NCI-H2029 (cell line): Measurements from ENCODE around the gene ATP13A5.

Experiments
- DNase-seq: peaks from one replicate; lab custom pipeline; 2025; lab: John Stamatoyannopoulos, UW

Gene ATP13A5, protein sequence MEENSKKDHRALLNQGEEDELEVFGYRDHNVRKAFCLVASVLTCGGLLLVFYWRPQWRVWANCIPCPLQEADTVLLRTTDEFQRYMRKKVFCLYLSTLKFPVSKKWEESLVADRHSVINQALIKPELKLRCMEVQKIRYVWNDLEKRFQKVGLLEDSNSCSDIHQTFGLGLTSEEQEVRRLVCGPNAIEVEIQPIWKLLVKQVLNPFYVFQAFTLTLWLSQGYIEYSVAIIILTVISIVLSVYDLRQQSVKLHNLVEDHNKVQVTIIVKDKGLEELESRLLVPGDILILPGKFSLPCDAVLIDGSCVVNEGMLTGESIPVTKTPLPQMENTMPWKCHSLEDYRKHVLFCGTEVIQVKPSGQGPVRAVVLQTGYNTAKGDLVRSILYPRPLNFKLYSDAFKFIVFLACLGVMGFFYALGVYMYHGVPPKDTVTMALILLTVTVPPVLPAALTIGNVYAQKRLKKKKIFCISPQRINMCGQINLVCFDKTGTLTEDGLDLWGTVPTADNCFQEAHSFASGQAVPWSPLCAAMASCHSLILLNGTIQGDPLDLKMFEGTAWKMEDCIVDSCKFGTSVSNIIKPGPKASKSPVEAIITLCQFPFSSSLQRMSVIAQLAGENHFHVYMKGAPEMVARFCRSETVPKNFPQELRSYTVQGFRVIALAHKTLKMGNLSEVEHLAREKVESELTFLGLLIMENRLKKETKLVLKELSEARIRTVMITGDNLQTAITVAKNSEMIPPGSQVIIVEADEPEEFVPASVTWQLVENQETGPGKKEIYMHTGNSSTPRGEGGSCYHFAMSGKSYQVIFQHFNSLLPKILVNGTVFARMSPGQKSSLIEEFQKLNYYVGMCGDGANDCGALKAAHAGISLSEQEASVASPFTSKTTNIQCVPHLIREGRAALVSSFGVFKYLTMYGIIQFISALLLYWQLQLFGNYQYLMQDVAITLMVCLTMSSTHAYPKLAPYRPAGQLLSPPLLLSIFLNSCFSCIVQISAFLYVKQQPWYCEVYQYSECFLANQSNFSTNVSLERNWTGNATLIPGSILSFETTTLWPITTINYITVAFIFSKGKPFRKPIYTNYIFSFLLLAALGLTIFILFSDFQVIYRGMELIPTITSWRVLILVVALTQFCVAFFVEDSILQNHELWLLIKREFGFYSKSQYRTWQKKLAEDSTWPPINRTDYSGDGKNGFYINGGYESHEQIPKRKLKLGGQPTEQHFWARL

DNA sequence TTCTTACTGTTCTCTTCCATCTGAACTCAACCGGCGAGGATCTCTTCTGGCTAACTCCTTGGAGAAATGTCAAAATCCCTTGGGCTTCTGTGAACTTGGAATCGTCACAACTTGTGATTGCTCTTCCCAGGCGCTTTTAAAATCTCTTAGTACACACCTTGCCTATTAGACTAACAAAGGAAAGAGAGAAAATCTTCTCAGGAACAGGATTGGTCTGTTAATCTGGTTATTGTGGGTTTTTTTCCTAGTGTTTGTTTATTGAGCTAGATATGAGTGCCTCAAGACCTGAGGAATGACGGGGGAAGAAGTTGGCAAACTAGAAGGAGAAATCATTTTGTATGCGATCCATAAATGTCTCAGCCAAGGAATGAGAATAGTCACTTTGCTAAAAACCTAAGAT lies at the start of gene ATP13A5:
ATP13A5 (minus strand) TSS at position 48 of the 400 bp plus-strand sequence; CDS start at position 20, 28 bp downstream.
- DNase-seq: no peak

DNA sequence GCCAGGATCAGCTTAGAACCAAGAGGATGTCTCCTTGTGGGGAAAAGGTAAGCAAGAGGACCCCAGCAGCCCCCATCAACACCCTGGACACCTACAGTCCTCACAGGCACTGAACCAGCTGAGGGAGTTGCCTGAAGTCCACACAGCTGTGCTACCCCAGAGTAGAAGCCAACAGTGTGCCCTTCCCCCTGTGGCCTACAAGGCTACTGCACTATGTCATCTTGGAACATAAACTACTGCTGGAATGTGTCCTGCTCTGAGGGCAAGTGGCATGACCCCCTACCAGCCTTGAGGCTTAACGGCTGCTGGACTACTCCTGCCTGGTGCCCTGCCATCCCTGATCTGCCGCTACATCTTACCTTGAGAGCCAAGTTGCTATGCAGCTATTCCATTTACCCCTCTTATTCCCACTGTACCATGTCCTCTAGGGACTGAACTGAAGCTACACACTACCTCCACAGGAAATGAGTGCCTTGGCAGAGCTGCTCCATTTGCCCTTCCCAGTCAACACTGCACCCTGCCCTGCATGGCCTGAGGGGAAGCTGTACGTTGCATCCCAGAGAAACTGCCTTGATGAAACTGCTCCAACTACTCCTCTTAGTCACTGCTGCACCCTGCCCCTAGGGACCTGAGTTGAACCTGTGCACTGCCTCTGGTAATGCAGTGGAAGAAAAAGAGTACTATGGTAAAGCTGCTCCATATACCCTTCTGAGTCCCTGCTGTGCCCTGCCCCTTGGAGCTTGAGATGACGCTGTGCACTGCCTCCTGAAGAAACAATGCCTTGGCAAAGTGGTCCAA lies 40.2 kb upstream of the ATP13A5 start:
- DNase-seq: no peak

DNA sequence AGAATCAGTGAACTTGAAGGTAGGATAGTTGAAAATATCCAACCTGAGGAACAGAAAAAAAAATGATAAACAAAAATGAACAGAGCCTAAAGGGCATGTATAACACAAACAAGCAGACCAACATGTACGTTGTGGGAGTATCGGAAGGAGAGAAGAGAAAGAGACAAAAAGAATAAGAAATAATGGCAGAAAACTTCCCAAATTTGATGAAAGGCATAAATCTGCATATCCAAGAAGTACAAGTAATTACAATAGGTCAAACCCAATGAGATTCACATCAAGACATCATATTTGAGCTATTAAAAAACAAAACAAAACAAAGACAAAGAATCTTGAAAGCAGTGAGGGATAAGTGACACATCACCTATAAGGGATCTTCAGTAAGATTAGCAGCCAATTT lies 38.1 kb upstream of the ATP13A5 start:
- DNase-seq: no peak

DNA sequence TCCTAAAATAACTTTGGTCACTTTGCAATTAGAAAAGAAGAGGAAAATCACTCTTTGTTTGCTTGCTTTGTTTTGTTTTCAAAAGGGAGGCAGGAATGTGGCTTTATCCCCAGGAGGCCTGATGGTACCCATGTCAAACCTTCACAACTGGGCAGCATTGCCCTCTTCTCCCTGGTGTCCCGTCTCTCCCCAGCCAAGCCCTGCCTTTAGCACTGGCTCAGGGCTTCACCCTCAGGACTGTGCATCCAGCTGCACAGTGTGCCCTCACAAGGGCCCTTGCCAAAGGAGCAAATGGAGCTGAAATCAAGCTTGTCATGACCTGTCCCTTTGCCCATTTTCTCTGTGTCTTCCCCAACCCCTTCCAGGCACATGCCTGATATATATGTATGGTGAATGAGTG lies 29.1 kb upstream of the ATP13A5 start:
- no peak for DNase-seq

DNA sequence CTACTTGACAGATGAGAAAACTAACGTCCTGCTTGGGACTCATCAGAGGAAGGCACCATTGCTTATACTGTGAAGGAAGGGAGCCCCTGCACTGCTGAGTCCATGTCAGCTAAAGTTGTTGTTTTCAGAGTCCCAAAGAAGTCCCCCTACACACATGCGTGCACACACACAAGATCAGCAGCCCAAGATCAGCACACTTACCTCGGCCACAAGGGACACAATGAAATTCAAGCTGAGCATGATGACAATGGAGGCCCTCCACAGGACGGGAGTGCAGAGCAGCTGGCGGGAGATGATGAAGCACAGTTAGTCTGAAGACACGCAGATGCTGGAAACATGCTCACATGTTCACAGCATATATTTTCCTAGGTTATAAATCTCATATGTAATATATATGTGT lies 28.6 kb upstream of the ATP13A5 start:
- no peak for DNase-seq

DNA sequence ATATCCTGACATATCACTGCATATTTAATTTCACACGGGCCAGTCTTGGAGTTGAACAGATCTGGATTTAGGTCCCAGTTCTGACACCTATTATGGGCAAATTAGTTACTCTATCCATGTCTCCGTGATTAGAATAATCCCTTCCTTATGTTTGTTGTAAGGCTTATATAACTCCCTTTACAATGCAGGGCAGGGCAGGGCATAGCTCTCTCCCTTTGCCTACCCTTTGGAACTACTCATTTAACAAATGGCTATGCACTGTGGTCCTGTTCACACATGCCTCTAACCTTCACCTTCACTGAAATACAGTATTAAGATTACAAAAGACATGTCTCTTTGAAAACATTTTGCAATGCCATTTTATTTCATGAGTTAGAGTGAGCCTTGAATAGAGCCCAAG lies 24.8 kb upstream of the ATP13A5 start:
- DNase-seq: no peak

DNA sequence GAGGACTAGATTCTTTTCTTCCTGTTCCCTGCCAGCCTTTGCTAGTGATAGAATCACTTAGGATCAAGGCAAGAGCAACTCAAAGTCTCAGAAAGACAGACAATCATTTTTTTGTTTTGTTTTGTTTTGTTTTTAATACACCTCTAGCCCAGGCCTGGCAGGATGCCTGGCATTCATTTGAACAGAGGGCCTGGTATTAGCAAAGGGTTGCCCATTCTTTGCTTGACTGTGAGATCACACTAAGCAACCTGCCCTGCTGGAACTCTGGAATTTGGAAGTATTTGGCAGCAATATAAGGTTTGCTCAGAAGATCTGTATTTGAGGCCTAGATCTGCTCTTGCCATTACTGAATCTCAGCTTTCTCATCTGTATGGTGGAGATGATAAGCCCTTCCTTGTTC lies 21.8 kb upstream of the ATP13A5 start:
- no peak for DNase-seq

DNA sequence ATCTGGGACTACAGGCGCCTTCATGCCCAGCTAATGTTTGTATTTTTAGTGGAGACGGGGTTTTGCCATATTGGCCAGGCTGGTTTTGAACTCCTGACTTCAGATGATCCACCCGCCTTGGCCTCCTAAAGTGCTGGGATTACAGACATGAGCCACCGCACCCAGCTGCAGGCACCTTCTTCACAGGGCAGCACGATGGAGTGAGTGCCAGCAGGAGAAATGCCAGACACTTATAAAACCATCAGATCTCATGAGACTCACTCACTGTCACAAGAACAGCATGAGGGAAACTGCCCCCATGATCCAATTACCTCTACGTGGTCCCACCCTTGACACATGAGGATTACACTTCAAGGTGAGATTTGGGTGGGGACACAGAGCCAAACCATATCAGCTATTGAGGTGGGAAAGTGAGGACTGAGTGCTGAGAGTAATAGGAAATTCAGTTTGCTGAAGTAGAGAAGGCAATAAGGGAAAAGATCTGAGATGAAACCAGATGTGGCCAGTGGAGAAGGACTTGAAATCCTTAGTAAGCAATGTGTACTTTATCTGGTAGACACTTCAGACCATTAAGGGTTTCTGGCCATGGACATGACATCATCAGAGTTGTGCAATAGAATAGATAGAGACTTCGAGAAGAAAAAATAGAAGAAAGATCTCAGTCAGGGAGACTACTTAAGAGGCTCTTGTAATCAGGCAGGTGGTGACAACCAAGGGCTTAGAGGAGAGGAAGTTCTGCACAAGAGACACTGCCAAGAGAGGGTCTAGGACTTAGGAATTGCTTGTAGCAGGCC lies 18.1 kb upstream of the ATP13A5 start:
- no peak for DNase-seq

DNA sequence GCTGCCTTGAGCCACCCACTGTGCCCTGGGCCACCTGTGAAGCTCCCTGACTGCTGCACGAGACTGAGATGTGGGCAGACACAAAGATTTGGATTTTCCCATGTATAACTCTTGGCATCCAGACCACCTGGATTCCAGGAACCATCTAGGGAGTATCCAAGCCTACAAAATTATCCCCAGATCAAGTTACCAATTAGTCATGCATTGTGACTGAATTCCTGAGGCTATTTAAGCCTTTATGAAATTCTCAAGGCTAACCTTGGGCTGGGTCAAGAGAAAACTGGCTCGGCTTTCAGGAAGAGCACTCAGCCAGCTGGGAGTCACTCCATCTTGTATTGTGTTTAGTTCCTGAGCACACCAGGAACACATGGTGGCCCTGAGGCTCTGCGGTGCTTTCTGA lies 13.3 kb upstream of the ATP13A5 start:
- peak; percentile 54 for DNase-seq

DNA sequence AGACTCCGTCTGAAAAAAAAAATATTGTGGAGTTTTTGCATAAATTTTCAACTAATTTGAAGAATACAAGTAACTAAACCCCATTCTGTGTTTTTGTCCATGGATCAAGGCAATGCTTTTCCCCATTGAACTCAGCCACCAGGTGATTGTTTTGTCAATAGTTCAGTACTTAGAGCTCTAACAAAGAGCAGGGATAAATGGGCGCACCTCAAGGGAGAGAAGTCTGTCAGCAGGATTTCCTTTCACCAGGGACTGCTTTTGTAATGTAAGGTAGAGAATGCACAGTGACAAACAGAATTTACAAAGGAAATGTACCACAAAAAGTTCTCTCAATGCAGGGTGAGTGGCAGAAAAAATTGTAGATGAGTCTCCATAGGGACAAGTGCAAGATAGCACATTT lies 10.8 kb upstream of the ATP13A5 start:
- DNase-seq: no peak

DNA sequence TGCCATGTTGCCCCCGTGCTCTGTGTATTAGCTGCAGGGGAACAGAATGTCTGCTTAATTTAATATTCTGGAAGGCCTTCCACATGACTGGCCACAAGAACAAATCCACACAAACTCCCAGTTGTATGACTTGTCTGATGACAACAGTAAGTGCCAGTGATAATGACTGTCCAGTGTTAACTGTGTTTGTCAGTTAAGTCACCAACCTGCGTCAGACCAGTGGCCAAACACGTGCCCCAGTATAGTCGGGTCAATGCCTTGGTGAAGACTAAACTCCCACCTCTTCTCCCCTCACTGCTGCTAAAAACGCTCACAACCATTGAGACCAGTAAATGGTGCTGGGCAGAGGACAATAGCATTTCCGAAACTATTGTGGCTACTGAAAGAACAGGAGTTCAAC lies 9.8 kb upstream of the ATP13A5 start:
- DNase-seq: no peak

DNA sequence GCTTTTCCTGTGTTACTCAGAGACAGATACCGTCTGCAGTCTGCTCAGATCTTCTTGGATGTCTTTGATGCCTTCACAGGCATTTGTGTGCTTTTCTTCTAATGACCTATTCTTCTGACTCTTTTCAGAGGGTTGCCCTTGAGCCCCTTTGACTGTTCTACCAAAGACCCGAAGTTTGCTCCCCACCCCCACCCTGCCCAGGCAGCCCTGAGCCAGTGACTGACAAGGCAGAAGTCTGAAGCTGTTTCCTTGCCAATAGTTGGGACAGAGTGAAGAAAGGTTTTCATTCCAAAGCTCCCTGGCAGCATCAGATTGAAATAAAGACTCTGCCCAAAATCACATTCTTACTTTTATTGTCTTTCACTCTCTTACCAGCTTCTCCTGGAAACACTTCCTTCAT lies 9.0 kb upstream of the ATP13A5 start:
- no peak for DNase-seq

DNA sequence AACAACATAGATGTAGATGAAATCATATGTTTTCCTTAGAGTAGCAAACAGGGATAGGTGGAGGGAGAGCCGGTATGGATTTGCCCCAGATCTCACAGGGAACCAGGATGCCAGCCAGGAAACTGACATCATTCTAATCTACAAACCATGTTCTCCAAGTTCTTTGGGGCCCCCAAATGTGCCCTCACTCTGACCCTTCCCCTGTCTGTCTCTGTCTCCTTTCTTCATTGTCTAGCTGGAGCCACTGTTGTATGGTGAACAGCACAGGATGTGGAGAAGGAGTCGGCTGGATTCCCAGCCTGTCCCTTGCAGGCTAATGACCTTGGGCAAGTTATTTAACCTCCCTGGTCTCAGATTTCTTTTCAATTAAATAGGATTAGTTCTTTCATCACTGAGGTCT lies 962 bp downstream of the ATP13A5 start:
- no peak for DNase-seq

DNA sequence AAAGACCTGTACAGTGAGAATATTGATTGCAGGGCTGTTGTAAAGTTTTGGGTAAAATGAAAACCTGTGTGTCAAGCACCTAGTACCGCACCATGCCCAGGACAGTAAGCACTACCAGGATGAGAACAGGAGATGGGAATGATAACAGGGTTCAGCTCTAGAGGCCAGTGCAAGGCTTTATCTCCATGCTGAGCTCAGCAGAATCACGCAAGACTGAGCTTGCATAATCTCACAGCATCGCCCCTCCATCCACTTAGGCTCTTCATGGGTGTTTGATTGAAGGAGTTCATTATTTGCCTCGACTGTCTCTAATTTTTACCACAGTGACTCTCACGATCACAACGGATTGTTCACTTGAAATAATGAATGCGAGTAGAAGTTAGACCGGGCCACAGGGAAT lies 2.9 kb downstream of the ATP13A5 start:
- no peak for DNase-seq

DNA sequence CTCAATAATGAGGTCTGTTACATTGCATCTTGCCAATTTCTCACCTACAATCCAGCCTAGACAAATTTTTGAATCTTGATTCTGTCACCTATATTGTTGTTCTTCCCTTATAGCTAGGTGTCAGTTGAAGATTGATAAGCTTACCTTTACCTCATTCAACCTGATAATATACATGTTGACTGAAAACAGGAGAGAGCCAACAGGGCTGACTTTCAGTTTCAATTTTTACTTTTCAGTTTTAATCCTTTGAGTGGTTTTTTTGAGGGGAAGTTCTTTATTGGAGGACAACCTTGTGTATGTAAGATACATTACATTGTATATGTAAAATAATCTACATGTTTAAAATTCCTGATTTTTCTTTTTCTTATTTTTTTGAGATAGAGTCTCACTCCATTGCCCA lies 5.8 kb downstream of the ATP13A5 start:
- DNase-seq: no peak

DNA sequence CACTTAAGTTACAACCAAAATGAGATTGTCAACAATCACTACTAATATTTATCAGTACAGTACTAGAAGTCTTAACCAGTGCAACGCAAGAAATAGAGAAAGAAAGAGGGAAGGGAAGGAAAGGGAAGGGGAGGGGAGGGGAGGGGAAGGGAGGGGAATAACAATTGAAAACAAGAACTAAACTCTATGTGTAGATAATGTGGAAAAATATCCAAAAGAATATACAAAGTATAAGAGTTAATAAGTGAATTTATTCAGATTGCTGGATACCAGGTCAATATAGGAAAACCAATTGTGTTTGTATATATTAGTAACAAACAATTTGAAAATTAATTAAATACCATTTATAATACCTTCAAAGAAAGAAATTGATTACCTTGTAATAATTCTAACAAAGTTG lies 10.7 kb downstream of the ATP13A5 start:
- no peak for DNase-seq

DNA sequence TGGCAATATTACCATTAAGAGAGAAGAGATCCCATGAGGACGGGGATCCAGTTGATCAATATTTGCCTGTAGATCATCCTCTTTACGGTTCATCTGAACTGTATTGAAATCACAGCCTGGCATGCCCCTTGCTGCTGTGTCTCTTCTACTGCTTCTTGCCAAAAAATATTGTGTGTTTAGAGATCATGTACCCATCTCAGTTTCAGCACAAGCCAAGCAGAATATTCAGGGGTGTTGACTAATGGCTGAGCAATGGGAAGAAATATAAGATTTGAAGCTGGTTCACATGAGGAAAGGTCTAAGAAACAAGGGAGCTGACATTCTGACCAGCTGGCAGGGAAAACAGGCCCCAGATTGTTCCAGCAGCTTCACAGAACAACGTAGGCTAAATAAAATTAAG lies 21.3 kb downstream of the ATP13A5 start:
- no peak for DNase-seq

DNA sequence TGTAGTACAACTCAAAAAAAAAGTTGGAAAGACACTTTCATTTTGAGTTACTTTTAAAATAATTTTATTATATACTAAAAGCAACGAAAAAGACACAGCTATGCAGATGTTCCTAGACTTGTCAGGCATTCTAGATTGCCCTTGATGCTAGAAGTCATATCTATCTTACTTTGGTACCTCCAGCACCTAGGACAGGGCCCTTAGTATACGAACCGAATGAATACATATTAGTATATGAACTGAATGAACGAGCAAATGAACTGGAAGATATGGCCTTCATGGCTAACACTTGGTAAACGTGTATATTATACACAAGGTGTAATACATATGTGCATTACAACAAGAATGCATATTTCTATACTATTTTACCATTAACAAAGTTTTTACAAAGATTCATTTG lies 24.1 kb downstream of the ATP13A5 start:
- DNase-seq: no peak

DNA sequence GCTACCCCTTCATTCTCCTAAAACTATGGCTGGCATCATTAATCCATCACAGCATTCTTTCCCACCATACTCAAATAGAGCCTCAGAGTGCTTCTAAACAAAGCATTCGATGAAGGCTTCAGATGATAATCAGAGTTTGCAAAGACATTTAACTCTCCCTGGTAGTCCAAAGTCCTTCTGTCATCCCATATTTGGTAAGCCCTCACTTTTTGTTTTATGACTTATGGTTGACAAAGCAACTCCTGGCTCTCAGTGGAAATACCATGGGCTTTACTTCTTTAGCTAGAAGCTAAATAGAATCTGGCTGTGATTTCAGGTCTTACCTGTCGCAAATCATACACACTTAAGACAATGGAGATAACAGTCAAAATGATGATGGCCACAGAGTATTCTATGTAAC lies 27.8 kb downstream of the ATP13A5 start:
- DNase-seq: no peak

DNA sequence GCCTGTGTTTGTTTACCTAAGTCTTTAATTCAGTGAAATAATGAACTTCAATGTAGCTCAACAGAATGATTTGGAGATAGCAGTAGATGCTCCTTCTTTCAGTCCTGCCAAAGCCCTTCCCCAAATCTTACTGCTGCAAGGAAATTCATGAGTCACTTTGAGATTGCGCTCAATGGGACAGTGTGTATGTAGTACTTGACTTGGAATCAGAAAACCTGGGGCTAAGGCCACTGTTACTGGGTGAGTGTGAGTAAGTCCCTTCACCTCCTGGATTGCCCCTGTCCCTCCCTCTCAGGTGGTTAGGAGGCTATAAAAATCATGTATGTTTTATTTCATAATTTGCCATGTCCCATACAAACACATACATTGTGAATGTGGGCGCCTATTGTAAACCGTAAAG lies 29.9 kb downstream of the ATP13A5 start:
- no peak for DNase-seq
